ENCODE data around the gene U2SURP. TPM values are rescaled to one million over a fixed set of nuclear protein-coding genes. Genes with fewer than 3 reads are reported as not detected.
"Not testable (repeated sequence)": the region's sequence is repeated elsewhere in the genome, so short reads cannot be mapped to it uniquely, and the experiment has no call there.

The U2SURP gene
- total RNA-seq, 1 experiment from 2014 or later = 275 TPM

GRCh38 chr3:143041903-143042302, 40.5 kb downstream of the U2SURP start:
- no peak for DNase-seq
- no TSS peak for BruUV-seq (replicated peaks)
- no peaks in the 10 kb centered on the region for H3K4me1 Mint-ChIP-seq (ENCODE audit: low read depth, unreplicated experiment)
- CTCF ChIA-PET = interaction anchor here (1.0 kb wide), 1 partner anchor 213 kb away, joined by 3 read pairs; no protein-coding TSS in a partner anchor
- TF ChIP-seq CTCF (IDR thresholded peaks at IDR 0.05; ENCODE audit: unreplicated experiment) = no peak
- H3K27me3 Mint-ChIP-seq (ENCODE audit: unreplicated experiment) = no peaks in the 10 kb centered on the region
- H3K9me3 Mint-ChIP-seq (ENCODE audit: low read depth, unreplicated experiment) = no peaks in the 10 kb centered on the region
- no peak overlapping the region for H3K27ac Mint-ChIP-seq (ENCODE audit: unreplicated experiment)
- intact Hi-C loops (cut with micrococcal nuclease; ENCODE audit: unreplicated experiment) = no loop called here
- peaks cover 48% of the 10 kb centered on the region for H3K36me3 Mint-ChIP-seq (ENCODE audit: insufficient read depth, unreplicated experiment)
- H3K4me3 Mint-ChIP-seq (ENCODE audit: low read depth, unreplicated experiment) = no peak overlapping the region

GRCh38 chr3:143045639-143046038, 44.3 kb downstream of the U2SURP start:
- no peak overlapping the region for H3K27ac Mint-ChIP-seq (ENCODE audit: unreplicated experiment)
- intact Hi-C loops (cut with micrococcal nuclease; ENCODE audit: unreplicated experiment) = no loop called here
- H3K9me3 Mint-ChIP-seq (ENCODE audit: low read depth, unreplicated experiment) = no peaks in the 10 kb centered on the region
- BruUV-seq (replicated peaks) = no TSS peak
- no peak for TF ChIP-seq CTCF (IDR thresholded peaks at IDR 0.05; ENCODE audit: unreplicated experiment)
- peaks cover 57% of the 10 kb centered on the region for H3K36me3 Mint-ChIP-seq (ENCODE audit: insufficient read depth, unreplicated experiment)
- no peaks in the 10 kb centered on the region for H3K4me1 Mint-ChIP-seq (ENCODE audit: low read depth, unreplicated experiment)
- CTCF ChIA-PET = interaction anchor here (0.7 kb wide), 2 partner anchors 10 to 989 kb away, joined by 3 to 7 read pairs; no protein-coding TSS in a partner anchor
- H3K4me3 Mint-ChIP-seq (ENCODE audit: low read depth, unreplicated experiment) = no peak overlapping the region
- H3K27me3 Mint-ChIP-seq (ENCODE audit: unreplicated experiment) = no peaks in the 10 kb centered on the region
- no peak for DNase-seq

GRCh38 chr3:143046075-143046474, 44.7 kb downstream of the U2SURP start:
- BruUV-seq (replicated peaks); DNase-seq; CTCF ChIA-PET; H3K4me1 Mint-ChIP-seq (ENCODE audit: low read depth, unreplicated experiment); H3K4me3 Mint-ChIP-seq (ENCODE audit: low read depth, unreplicated experiment); H3K27ac Mint-ChIP-seq (ENCODE audit: unreplicated experiment); intact Hi-C loops (cut with micrococcal nuclease; ENCODE audit: unreplicated experiment); H3K27me3 Mint-ChIP-seq (ENCODE audit: unreplicated experiment); H3K9me3 Mint-ChIP-seq (ENCODE audit: low read depth, unreplicated experiment): not testable (repeated sequence)
- peaks cover 61% of the 10 kb centered on the region for H3K36me3 Mint-ChIP-seq (ENCODE audit: insufficient read depth, unreplicated experiment)

- intact Hi-C loops (cut with micrococcal nuclease; ENCODE audit: unreplicated experiment) = no loop called here
- Mint-ChIP-seq H3K4me1 (ENCODE audit: low read depth, unreplicated experiment) (no peaks in the 10 kb centered on the region), H3K4me3 (ENCODE audit: low read depth, unreplicated experiment) (no peak overlapping the region), H3K27me3 (ENCODE audit: unreplicated experiment) (no peaks in the 10 kb centered on the region), H3K9me3 (ENCODE audit: low read depth, unreplicated experiment) (no peaks in the 10 kb centered on the region), H3K36me3 (ENCODE audit: insufficient read depth, unreplicated experiment) (peaks cover 80% of the 10 kb centered on the region), H3K27ac (ENCODE audit: unreplicated experiment) (no peak overlapping the region)
- no peak for DNase-seq
- no TSS peak for BruUV-seq (replicated peaks)
- CTCF ChIA-PET = no interaction called here
- TF ChIP-seq CTCF (IDR thresholded peaks at IDR 0.05; ENCODE audit: unreplicated experiment) = no peak
Observed at GRCh38 chr3:143054011-143054410, 52.6 kb downstream of the U2SURP start.

GRCh38 chr3:143056372-143056771, 55.0 kb downstream of the U2SURP start:
- CTCF ChIA-PET = interaction anchor here (0.6 kb wide), 1 partner anchor 11 kb away, joined by 3 read pairs; no protein-coding TSS in a partner anchor
- intact Hi-C loops (cut with micrococcal nuclease; ENCODE audit: unreplicated experiment) = no loop called here
- H3K9me3 Mint-ChIP-seq (ENCODE audit: low read depth, unreplicated experiment) = no peaks in the 10 kb centered on the region
- H3K27me3 Mint-ChIP-seq (ENCODE audit: unreplicated experiment) = no peaks in the 10 kb centered on the region
- no peak overlapping the region for H3K4me3 Mint-ChIP-seq (ENCODE audit: low read depth, unreplicated experiment)
- no peak for TF ChIP-seq CTCF (IDR thresholded peaks at IDR 0.05; ENCODE audit: unreplicated experiment)
- BruUV-seq (replicated peaks) = no TSS peak
- H3K27ac Mint-ChIP-seq (ENCODE audit: unreplicated experiment) = no peak overlapping the region
- DNase-seq = no peak
- peaks cover 70% of the 10 kb centered on the region for H3K36me3 Mint-ChIP-seq (ENCODE audit: insufficient read depth, unreplicated experiment)
- H3K4me1 Mint-ChIP-seq (ENCODE audit: low read depth, unreplicated experiment) = no peaks in the 10 kb centered on the region

All from Calu3 (cell line).